Measurements from ENCODE around the gene PSG6.
A peak's percentile ranks its signal among the peaks of the same experiment; 100 is the strongest.
"Not testable (repeated sequence)": the region's sequence is repeated elsewhere in the genome, so short reads cannot be mapped to it uniquely, and the experiment has no call there.

Gene PSG6

GRCh38 chr19:42900561-42900960 is 17.1 kb downstream of the PSG6 start:
- not testable (repeated sequence) for DNase-seq

- not testable (repeated sequence) for DNase-seq
These were observed 18.0 kb downstream of the PSG6 start for GRCh38 chr19:42899674-42900073.

GRCh38 chr19:42899110-42899509 is 18.6 kb downstream of the PSG6 start:
- DNase-seq, result not testable (repeated sequence)

- not testable (repeated sequence) for DNase-seq
These were observed 19.0 kb downstream of the PSG6 start for GRCh38 chr19:42898656-42899055.

GRCh38 chr19:42897729-42898128 is 20.0 kb downstream of the PSG6 start:
- not testable (repeated sequence) for DNase-seq

GRCh38 chr19:42890446-42890845 is 27.2 kb downstream of the PSG6 start:
- DNase-seq, result not testable (repeated sequence)

- not testable (repeated sequence) for DNase-seq
These were observed 29.7 kb downstream of the PSG6 start for GRCh38 chr19:42887876-42888445.

- DNase-seq, result not testable (repeated sequence)
These were observed 35.0 kb downstream of the PSG6 start for GRCh38 chr19:42882730-42883129.

- not testable (repeated sequence) for DNase-seq
These were observed 35.7 kb downstream of the PSG6 start for GRCh38 chr19:42882010-42882409.

GRCh38 chr19:42881279-42881678 is 36.4 kb downstream of the PSG6 start:
- DNase-seq, result not testable (repeated sequence)

- DNase-seq, result not testable (repeated sequence)
These were observed 37.1 kb downstream of the PSG6 start for GRCh38 chr19:42880621-42881020.

- DNase-seq, result no peak
These were observed 38.1 kb downstream of the PSG6 start, which contains the start of gene PSG1 for GRCh38 chr19:42879613-42880012. PSG1 (minus strand) TSS chr19:42879713; CDS start chr19:42879581, 132 bp downstream.

GRCh38 chr19:42876596-42876995 is 41.1 kb downstream of the PSG6 start:
- DNase-seq, result not testable (repeated sequence)

GRCh38 chr19:42875881-42876280 is 41.8 kb downstream of the PSG6 start:
- DNase-seq, result not testable (repeated sequence)

GRCh38 chr19:42874901-42875813 is 42.5 kb downstream of the PSG6 start:
- DNase-seq, result not testable (repeated sequence)

GRCh38 chr19:42874136-42874535 is 43.6 kb downstream of the PSG6 start:
- not testable (repeated sequence) for DNase-seq

GRCh38 chr19:42872608-42873007 is 45.1 kb downstream of the PSG6 start:
- no peak for DNase-seq

GRCh38 chr19:42857544-42857867 is 60.2 kb downstream of the PSG6 start:
- DNase-seq, result no peak

- DNase-seq, result peak in 1 of 2 experiments; percentile 7
These were observed 60.7 kb downstream of the PSG6 start for GRCh38 chr19:42856866-42857543.

GRCh38 chr19:42854745-42855144 is 62.9 kb downstream of the PSG6 start:
- not testable (repeated sequence) for DNase-seq

GRCh38 chr19:42853231-42853630 is 64.5 kb downstream of the PSG6 start:
- DNase-seq, result not testable (repeated sequence)

- DNase-seq, result not testable (repeated sequence)
These were observed 64.9 kb downstream of the PSG6 start for GRCh38 chr19:42852821-42853220.
